DOHH2 (cell line): ENCODE data around the gene COL8A2.

Source experiments
- EZH2phosphoT487 ChIP-seq: fragments of 200-600 bp; sonication (generic); IDR thresholded peaks from 2 replicates; pipeline ENCODE4 v1.6.1; 2017; ENCODE audit warnings: borderline replicate concordance, mild to moderate bottlenecking, antibody characterized with exemption, low read length, moderate library complexity, mixed read lengths
- TF ChIP-seq, protein P1 (sequence below): fragments of 200-600 bp; sonication (generic); IDR thresholded peaks from one replicate; pipeline ENCODE4 v1.5.1; 2014; ENCODE audit warnings: antibody characterized with exemption, mild to moderate bottlenecking, low read depth, low read length; ENCODE audit not compliant: poor library complexity, severe bottlenecking

DNA sequence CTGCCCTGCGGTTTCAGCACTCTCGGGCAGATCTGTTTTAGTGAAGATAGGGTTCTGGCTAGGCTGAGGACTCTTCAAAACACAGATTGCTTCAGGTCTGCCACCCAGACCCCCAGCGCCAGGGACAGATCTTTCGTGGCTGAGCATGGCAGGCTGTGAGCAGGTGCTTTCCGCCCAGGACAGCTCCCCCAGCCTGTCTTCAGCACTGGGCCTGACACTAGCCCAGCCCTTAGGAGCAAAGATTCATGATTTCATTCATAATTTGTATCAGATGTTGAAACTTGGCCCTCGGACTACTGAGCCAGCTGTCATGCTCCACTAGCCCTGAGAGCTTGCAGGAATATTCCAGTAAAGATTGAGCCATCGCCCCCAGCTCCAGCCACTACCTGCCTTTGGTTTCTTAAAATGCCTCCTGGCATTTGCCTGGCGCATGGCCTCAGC is 30.4 kb downstream of the COL8A2 start:
- TF ChIP-seq, protein P1, sequence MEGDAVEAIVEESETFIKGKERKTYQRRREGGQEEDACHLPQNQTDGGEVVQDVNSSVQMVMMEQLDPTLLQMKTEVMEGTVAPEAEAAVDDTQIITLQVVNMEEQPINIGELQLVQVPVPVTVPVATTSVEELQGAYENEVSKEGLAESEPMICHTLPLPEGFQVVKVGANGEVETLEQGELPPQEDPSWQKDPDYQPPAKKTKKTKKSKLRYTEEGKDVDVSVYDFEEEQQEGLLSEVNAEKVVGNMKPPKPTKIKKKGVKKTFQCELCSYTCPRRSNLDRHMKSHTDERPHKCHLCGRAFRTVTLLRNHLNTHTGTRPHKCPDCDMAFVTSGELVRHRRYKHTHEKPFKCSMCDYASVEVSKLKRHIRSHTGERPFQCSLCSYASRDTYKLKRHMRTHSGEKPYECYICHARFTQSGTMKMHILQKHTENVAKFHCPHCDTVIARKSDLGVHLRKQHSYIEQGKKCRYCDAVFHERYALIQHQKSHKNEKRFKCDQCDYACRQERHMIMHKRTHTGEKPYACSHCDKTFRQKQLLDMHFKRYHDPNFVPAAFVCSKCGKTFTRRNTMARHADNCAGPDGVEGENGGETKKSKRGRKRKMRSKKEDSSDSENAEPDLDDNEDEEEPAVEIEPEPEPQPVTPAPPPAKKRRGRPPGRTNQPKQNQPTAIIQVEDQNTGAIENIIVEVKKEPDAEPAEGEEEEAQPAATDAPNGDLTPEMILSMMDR: no peak
- TF ChIP-seq EZH2phosphoT487: no peak
